ENCODE data around the gene MRPL55. TPM values are rescaled to one million over a fixed set of nuclear protein-coding genes. Genes with fewer than 3 reads are reported as not detected.

The MRPL55 gene
- total RNA-seq, 1 donor from 2014 or later = 42.4 TPM

DNA sequence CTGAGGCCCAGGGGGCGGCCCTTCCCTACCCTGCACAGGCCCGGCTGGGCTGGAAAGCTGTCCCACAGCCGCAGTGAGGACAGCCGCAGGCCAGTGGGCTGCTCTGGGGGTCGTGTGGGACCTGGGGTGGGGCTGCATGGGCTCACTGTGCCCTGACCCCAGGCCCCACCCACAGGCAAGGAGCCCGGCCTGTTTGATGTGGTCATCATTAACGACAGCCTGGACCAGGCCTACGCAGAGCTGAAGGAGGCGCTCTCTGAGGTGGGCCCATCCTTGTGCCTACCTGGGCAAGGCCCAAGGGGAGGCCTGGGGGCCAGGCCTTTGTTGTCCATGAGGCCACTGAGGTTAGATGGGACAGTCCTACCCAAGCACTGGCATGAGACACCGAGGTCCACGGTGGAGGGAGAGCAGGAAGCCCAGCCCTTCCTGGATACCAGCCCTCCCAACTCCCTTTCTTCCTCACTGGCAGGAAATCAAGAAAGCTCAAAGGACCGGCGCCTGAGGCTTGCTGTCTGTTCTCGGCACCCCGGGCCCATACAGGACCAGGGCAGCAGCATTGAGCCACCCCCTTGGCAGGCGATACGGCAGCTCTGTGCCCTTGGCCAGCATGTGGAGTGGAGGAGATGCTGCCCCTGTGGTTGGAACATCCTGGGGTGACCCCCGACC lies 39.2 kb upstream of the MRPL55 start:
- H3F3A ChIP-seq (ENCODE audit: low read depth) = no peaks in the 10 kb centered on the region
- no peak overlapping the region for H3K4me2 ChIP-seq
- H3K4me3 Mint-ChIP-seq = no peak overlapping the region
- H3K79me2 ChIP-seq (ENCODE audit: low read depth) = peaks cover 14% of the 10 kb centered on the region
- DNase-seq (ENCODE audit: low spot score) = no peak
- peaks cover 3% of the 10 kb centered on the region for H4K20me1 ChIP-seq (ENCODE audit: low read depth)
- H3K27me3 ChIP-seq = no peaks in the 10 kb centered on the region
- no peaks in the 10 kb centered on the region for H3K36me3 Mint-ChIP-seq
- no peak overlapping the region for H3K27ac ChIP-seq
- H3K36me3 ChIP-seq = no peaks in the 10 kb centered on the region
- no peak overlapping the region for H2AFZ ChIP-seq (replicated peaks)
- peaks cover 14% of the 10 kb centered on the region for H3K4me1 ChIP-seq
- TF ChIP-seq EZH2phosphoT487 (IDR thresholded peaks at IDR 0.05) = no peak
- TF ChIP-seq, protein P1, sequence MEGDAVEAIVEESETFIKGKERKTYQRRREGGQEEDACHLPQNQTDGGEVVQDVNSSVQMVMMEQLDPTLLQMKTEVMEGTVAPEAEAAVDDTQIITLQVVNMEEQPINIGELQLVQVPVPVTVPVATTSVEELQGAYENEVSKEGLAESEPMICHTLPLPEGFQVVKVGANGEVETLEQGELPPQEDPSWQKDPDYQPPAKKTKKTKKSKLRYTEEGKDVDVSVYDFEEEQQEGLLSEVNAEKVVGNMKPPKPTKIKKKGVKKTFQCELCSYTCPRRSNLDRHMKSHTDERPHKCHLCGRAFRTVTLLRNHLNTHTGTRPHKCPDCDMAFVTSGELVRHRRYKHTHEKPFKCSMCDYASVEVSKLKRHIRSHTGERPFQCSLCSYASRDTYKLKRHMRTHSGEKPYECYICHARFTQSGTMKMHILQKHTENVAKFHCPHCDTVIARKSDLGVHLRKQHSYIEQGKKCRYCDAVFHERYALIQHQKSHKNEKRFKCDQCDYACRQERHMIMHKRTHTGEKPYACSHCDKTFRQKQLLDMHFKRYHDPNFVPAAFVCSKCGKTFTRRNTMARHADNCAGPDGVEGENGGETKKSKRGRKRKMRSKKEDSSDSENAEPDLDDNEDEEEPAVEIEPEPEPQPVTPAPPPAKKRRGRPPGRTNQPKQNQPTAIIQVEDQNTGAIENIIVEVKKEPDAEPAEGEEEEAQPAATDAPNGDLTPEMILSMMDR (IDR thresholded peaks at IDR 0.05) = no peak
- no peak for TF ChIP-seq EZH2 (IDR thresholded peaks at IDR 0.05)
- no peak overlapping the region for H3K27ac Mint-ChIP-seq
- H3K4me1 Mint-ChIP-seq = peaks cover 10% of the 10 kb centered on the region
- no peak overlapping the region for H3K4me3 ChIP-seq
- no peaks in the 10 kb centered on the region for H3K9me3 ChIP-seq (ENCODE audit: low read depth)
- H3K9me3 Mint-ChIP-seq = no peaks in the 10 kb centered on the region
- no peak overlapping the region for H3K9ac ChIP-seq
- no peaks in the 10 kb centered on the region for H3K27me3 Mint-ChIP-seq (ENCODE audit: insufficient read depth, low read depth)

DNA sequence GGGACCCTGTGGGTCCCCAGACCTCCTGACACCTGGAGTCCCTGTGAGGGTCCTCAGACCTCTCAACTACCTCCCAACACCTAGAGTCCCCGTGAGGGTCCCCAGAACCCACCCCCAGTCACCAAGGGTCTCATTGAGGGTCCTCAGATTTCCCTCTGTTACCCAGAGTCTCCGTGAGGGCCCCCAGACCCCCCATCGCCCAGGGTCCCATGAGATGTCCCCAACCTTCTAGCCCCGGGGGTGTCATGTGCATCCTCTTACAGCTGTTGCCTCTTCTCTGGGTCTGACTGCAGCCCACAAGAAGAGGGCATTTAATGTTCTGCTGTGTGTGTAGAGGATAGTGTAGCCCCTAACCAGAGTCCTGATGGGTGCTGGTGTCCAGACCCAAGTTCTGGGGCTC lies 38.7 kb upstream of the MRPL55 start:
- H3K79me2 ChIP-seq (ENCODE audit: low read depth) = peaks cover 20% of the 10 kb centered on the region
- Mint-ChIP-seq H3K4me1 (peaks cover 11% of the 10 kb centered on the region), H3K36me3 (no peaks in the 10 kb centered on the region), H3K9me3 (no peaks in the 10 kb centered on the region), H3K4me3 (no peak overlapping the region), H3K27ac (no peak overlapping the region), H3K27me3 (ENCODE audit: insufficient read depth, low read depth) (no peaks in the 10 kb centered on the region)
- no peaks in the 10 kb centered on the region for H3F3A ChIP-seq (ENCODE audit: low read depth)
- DNase-seq (ENCODE audit: low spot score) = no peak
- peaks cover 3% of the 10 kb centered on the region for H4K20me1 ChIP-seq (ENCODE audit: low read depth)
- peaks cover 14% of the 10 kb centered on the region for H3K4me1 ChIP-seq
- H3K27ac ChIP-seq = no peak overlapping the region
- no peak overlapping the region for H3K4me2 ChIP-seq
- TF ChIP-seq EZH2phosphoT487 (IDR thresholded peaks at IDR 0.05) = no peak
- TF ChIP-seq, protein P1 (IDR thresholded peaks at IDR 0.05) = no peak
- no peak for TF ChIP-seq EZH2 (IDR thresholded peaks at IDR 0.05)
- no peaks in the 10 kb centered on the region for H3K27me3 ChIP-seq
- no peak overlapping the region for H3K9ac ChIP-seq
- H3K36me3 ChIP-seq = no peaks in the 10 kb centered on the region
- no peaks in the 10 kb centered on the region for H3K9me3 ChIP-seq (ENCODE audit: low read depth)
- no peak overlapping the region for H3K4me3 ChIP-seq
- no peak overlapping the region for H2AFZ ChIP-seq (replicated peaks)

- no peak for DNase-seq (ENCODE audit: low spot score)
- Histone ChIP-seq H2AFZ (replicated peaks) (no peak overlapping the region), H3K4me1 (peaks cover 14% of the 10 kb centered on the region), H3F3A (ENCODE audit: low read depth) (no peaks in the 10 kb centered on the region), H3K36me3 (no peaks in the 10 kb centered on the region), H3K4me2 (no peak overlapping the region), H3K9me3 (ENCODE audit: low read depth) (no peaks in the 10 kb centered on the region), H3K4me3 (no peak overlapping the region), H3K27ac (no peak overlapping the region), H3K79me2 (ENCODE audit: low read depth) (peaks cover 25% of the 10 kb centered on the region), H4K20me1 (ENCODE audit: low read depth) (peaks cover 3% of the 10 kb centered on the region), H3K9ac (no peak overlapping the region), H3K27me3 (no peaks in the 10 kb centered on the region)
- no peak overlapping the region for H3K27ac Mint-ChIP-seq
- no peaks in the 10 kb centered on the region for H3K9me3 Mint-ChIP-seq
- H3K4me1 Mint-ChIP-seq = peaks cover 11% of the 10 kb centered on the region
- TF ChIP-seq, protein P1 (IDR thresholded peaks at IDR 0.05) = no peak
- TF ChIP-seq EZH2 (IDR thresholded peaks at IDR 0.05) = no peak
- TF ChIP-seq EZH2phosphoT487 (IDR thresholded peaks at IDR 0.05) = no peak
- no peaks in the 10 kb centered on the region for H3K36me3 Mint-ChIP-seq
- H3K4me3 Mint-ChIP-seq = no peak overlapping the region
- H3K27me3 Mint-ChIP-seq (ENCODE audit: insufficient read depth, low read depth) = no peaks in the 10 kb centered on the region
Observed at GRCh38 chr1:228147151-228147693, 38.1 kb upstream of the MRPL55 start.
